Natural killer cell (primary cell): ENCODE results near the gene JMJD8. TPM values are rescaled to one million over a fixed set of nuclear protein-coding genes. Genes with fewer than 3 reads are reported as not detected.

Source experiments
- ATAC-seq, 3 donors: fragments of 150-1000 bp in 2 of 3; fragments of 200-7000 bp in 1 of 3; cut with Tn5 transposase; 1 replicate in 1 of 3; 2 replicates in 2 of 3; pipeline ENCODE4 v1.10.0; 2021; ENCODE audit warnings: mild to moderate bottlenecking in 2 of 3, moderate library complexity in 2 of 3
- DNase-seq, 2 donors: peaks; one replicate each; pipeline versions ENCODE4 v3.0.0 to v3.0.0-alpha.2; 2013 to 2021; ENCODE audit warnings: mixed read lengths in 1 of 2
- H3K27ac ChIP-seq: one replicate; pipeline ENCODE4 v1.5.1; 2013; ENCODE audit warnings: mild to moderate bottlenecking, low read length
- H3K27me3 ChIP-seq: one replicate; pipeline ENCODE4 v1.6.1; 2013; ENCODE audit warnings: low read length; ENCODE audit not compliant: control insufficient read depth, insufficient read depth
- H3K36me3 ChIP-seq: one replicate; pipeline ENCODE4 v1.6.1; 2013; ENCODE audit warnings: low read length; ENCODE audit not compliant: control insufficient read depth, insufficient read depth
- H3K4me1 ChIP-seq: one replicate; pipeline ENCODE4 v1.6.1; 2013; ENCODE audit warnings: low read length; ENCODE audit not compliant: control insufficient read depth, insufficient read depth
- H3K4me3 ChIP-seq: one replicate; pipeline ENCODE4 v1.5.1; 2013; ENCODE audit warnings: low read length
- H3K9me3 ChIP-seq: one replicate; pipeline ENCODE4 v1.6.1; 2013; ENCODE audit warnings: low read length; ENCODE audit not compliant: control insufficient read depth, insufficient read depth
- H3K27ac Mint-ChIP-seq, 2 donors: one replicate each; pipeline ENCODE4 v1.8.0; 2022; ENCODE audit warnings: mild to moderate bottlenecking in 2 of 2, mixed read lengths in 2 of 2, moderate library complexity in 1 of 2
- H3K27me3 Mint-ChIP-seq, 2 donors: one replicate each; pipeline ENCODE4 v1.8.0; 2022; ENCODE audit warnings: low read depth in 2 of 2, mixed read lengths in 2 of 2
- H3K36me3 Mint-ChIP-seq: one replicate; pipeline ENCODE4 v1.8.0; 2022; ENCODE audit warnings: mixed read lengths
- H3K4me1 Mint-ChIP-seq, 2 donors: one replicate each; pipeline ENCODE4 v1.8.0; 2022; ENCODE audit warnings: mixed read lengths in 2 of 2
- H3K4me3 Mint-ChIP-seq: one replicate; pipeline ENCODE4 v1.8.0; 2022; ENCODE audit warnings: mild to moderate bottlenecking, moderate library complexity, mixed read lengths
- H3K9me3 Mint-ChIP-seq, 2 donors: one replicate each; pipeline ENCODE4 v1.8.0; 2022; ENCODE audit warnings: mixed read lengths in 2 of 2
- CTCF ChIP-seq: fragments of 200-600 bp; IDR thresholded peaks from one replicate; pipeline ENCODE4 v1.8.0; 2022; ENCODE audit warnings: antibody characterized with exemption
- WGBS: methylation state at CpG from one replicate; pipeline ENCODE4 v1.1.7; 2013; ENCODE audit warnings: missing lambda C conversion rate; ENCODE audit not compliant: insufficient coverage; 5-methylcytosine and 5-hydroxymethylcytosine counted together
- intact Hi-C: fragments of 100-400 bp; cut with micrococcal nuclease; formaldehyde crosslinking; loops from one replicate; pipeline ENCODE4 v1.14.2; 2022
- total RNA-seq, 4 donors: library from RNA; stranded (reverse); fragments of 120-200 nt in 1 of 4; gene quantifications; one replicate each; pipeline versions ENCODE4 v1.2.3 to v1.2.4, GENCODE V29; 2013 to 2022

The JMJD8 gene
- total RNA-seq, 3 donors from 2014 or later (not counting 1 experiment from before 2014, with no cell fraction given), result 29.5 to 32.6 (median 31.5) TPM

DNA sequence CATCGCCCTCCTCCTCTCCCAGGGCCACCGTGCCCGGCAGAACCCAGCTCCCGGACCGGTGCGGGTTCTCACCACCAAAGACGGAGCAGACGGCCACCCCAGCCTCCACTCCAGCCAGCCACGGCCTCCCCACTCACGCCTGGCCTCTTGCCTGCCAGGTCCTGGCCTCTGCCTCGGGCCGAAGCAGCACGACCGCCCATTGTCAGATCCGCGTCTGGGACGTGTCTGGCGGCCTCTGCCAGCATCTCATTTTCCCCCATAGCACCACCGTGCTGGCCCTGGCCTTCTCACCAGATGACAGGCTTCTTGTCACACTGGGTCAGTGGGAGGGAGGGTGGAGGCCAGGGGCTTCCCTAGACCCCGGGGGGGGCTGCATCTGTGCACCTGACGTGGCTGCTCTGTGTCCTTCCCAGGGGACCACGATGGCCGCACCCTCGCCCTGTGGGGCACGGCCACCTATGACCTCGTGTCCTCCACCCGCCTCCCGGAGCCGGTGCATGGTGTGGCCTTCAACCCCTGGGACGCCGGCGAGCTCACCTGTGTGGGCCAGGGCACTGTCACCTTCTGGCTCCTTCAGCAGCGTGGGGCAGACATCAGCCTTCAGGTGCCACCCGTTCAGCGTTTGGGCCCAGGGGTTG lies 22.8 kb downstream of the JMJD8 start:
- H3K27ac Mint-ChIP-seq, result peak overlapping the region; percentile 29 to 59
- DNase-seq, result no peak
- peak; percentile 21 for TF ChIP-seq CTCF
- intact Hi-C loops, result loop anchor here (5.0 kb wide), 1 partner anchor 269 kb away; no protein-coding TSS in a partner anchor
- H3K9me3 Mint-ChIP-seq, result no peaks in the 10 kb centered on the region
- Histone ChIP-seq H3K9me3 (no peaks in the 10 kb centered on the region), H3K27me3 (no peaks in the 10 kb centered on the region), H3K36me3 (no peaks in the 10 kb centered on the region), H3K27ac (peak overlapping the region; percentile 19), H3K4me3 (no peak overlapping the region), H3K4me1 (peaks cover 18% of the 10 kb centered on the region)
- H3K4me1 Mint-ChIP-seq, result peaks cover 4 to 13% of the 10 kb centered on the region in 2 donors
- peak overlapping the region; percentile 53 for H3K4me3 Mint-ChIP-seq
- H3K36me3 Mint-ChIP-seq, result no peaks in the 10 kb centered on the region
- 63% methylated on average over 34 of the region's 35 CpGs for WGBS
- peak in 1 of 3 donors; percentile 2 for ATAC-seq
- no peaks in the 10 kb centered on the region for H3K27me3 Mint-ChIP-seq

- intact Hi-C loops, result loop anchor here (5.0 kb wide), 1 partner anchor 268 kb away; no protein-coding TSS in a partner anchor
- H3K9me3 ChIP-seq, result no peaks in the 10 kb centered on the region
- H3K4me3 Mint-ChIP-seq, result peak overlapping the region; percentile 53
- H3K27ac ChIP-seq, result peak overlapping the region; percentile 37
- H3K27me3 ChIP-seq, result no peaks in the 10 kb centered on the region
- H3K4me1 Mint-ChIP-seq, result peaks cover 4 to 13% of the 10 kb centered on the region in 2 donors
- no peaks in the 10 kb centered on the region for H3K36me3 ChIP-seq
- H3K27ac Mint-ChIP-seq, result peak overlapping the region; percentile 29 to 59
- peak; percentile 57 for TF ChIP-seq CTCF
- no peaks in the 10 kb centered on the region for H3K9me3 Mint-ChIP-seq
- ATAC-seq (peak; percentile 88 to 94 (median 88)), DNase-seq (peak; percentile 74 to 81)
- no peaks in the 10 kb centered on the region for H3K27me3 Mint-ChIP-seq
- H3K4me3 ChIP-seq, result peak overlapping the region; percentile 10
- 18% methylated on average over 35 of the region's 43 CpGs for WGBS
- no peaks in the 10 kb centered on the region for H3K36me3 Mint-ChIP-seq
- H3K4me1 ChIP-seq, result peaks cover 18% of the 10 kb centered on the region
These were observed 23.5 kb downstream of the JMJD8 start for GRCh38 chr16:660459-661183.

DNA sequence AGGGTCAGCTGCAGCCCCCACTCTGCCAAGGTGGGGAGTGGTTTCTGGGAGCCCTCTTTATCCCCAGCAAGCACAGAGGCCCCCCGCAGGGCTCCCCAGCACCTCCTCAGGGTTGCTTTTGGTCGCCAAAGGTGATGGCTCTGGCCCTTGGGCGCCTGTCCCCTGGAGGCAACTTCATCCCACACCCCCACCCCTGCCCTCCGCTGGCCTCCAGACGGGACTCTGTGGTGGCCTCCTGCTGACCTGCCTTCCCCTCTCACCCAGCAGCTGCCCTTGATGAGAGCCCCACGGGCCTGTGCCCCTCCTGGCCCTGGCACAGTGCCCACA lies 24.0 kb downstream of the JMJD8 start:
- Mint-ChIP-seq H3K27me3 (no peaks in the 10 kb centered on the region), H3K36me3 (no peaks in the 10 kb centered on the region), H3K4me1 (peaks cover 4 to 13% of the 10 kb centered on the region in 2 donors), H3K9me3 (no peaks in the 10 kb centered on the region), H3K4me3 (no peak overlapping the region), H3K27ac (peak overlapping the region in 1 of 2 donors; percentile 27)
- Histone ChIP-seq H3K36me3 (no peaks in the 10 kb centered on the region), H3K27ac (peak overlapping the region; percentile 37), H3K27me3 (no peaks in the 10 kb centered on the region), H3K4me1 (peaks cover 18% of the 10 kb centered on the region), H3K9me3 (no peaks in the 10 kb centered on the region), H3K4me3 (no peak overlapping the region)
- DNase-seq (no peak), ATAC-seq (no peak)
- intact Hi-C loops, result loop anchor here (5.0 kb wide), 1 partner anchor 268 kb away; no protein-coding TSS in a partner anchor
- WGBS, result 65% methylated on average over 6 of the region's 6 CpGs
- no peak for TF ChIP-seq CTCF
